Keratinocyte (primary cell): Measurements from ENCODE around the gene NT5C1A. TPM values are rescaled to one million over a fixed set of nuclear protein-coding genes. Genes with fewer than 3 reads are reported as not detected.

Experiments used
- DNase-seq: peaks from one replicate; pipeline ENCODE4 v3.0.0-alpha.2; 2011; ENCODE audit warnings: low read depth, missing footprints, low spot score
- FAIRE-seq: peaks from 2 replicates; lab custom pipeline; 2011; peaks lifted over from hg19 to GRCh38; lab: Jason Lieb, UNC
- H2AFZ ChIP-seq: 2 replicates; pipeline ENCODE4 v1.6.0; 2012; ENCODE audit warnings: low read length, control low read depth, inconsistent platforms; ENCODE audit not compliant: control insufficient read depth
- H3K27ac ChIP-seq: 2 replicates; pipeline ENCODE4 v1.5.1; 2011; ENCODE audit warnings: low read length; ENCODE audit not compliant: control insufficient read depth, insufficient read depth
- H3K27me3 ChIP-seq: 3 replicates; pipeline ENCODE4 v1.6.0; 2011; ENCODE audit warnings: low read length; ENCODE audit not compliant: control insufficient read depth, insufficient read depth; ENCODE audit errors: extremely low read depth
- H3K36me3 ChIP-seq, 2 experiments: 2 replicates in 1 of 2; 3 replicates in 1 of 2; pipeline ENCODE4 v1.5.1; 2011; ENCODE audit warnings: low read length in 2 of 2, mild to moderate bottlenecking in 1 of 2; ENCODE audit not compliant: control insufficient read depth in 2 of 2, insufficient read depth in 2 of 2; ENCODE audit errors: extremely low read depth in 1 of 2
- H3K4me1 ChIP-seq: 3 replicates; pipeline ENCODE4 v1.5.1; 2011; ENCODE audit warnings: low read length; ENCODE audit not compliant: control insufficient read depth, insufficient read depth; ENCODE audit errors: extremely low read depth
- H3K4me2 ChIP-seq: 3 replicates; pipeline ENCODE4 v1.6.0; 2011; ENCODE audit warnings: low read depth, low read length; ENCODE audit not compliant: control insufficient read depth, insufficient read depth; ENCODE audit errors: extremely low read depth
- H3K4me3 ChIP-seq, 3 experiments: fragments of 200-600 bp in 1 of 3; sonication (generic) in 1 of 3; 2 replicates in 2 of 3; 3 replicates in 1 of 3; pipeline ENCODE4 v1.5.1; 2011 to 2016; ENCODE audit warnings: low read length in 3 of 3, mild to moderate bottlenecking in 3 of 3, control low read depth in 2 of 3, inconsistent platforms in 1 of 3, low read depth in 1 of 3, mixed read lengths in 1 of 3, mixed run types in 1 of 3, moderate library complexity in 1 of 3; ENCODE audit not compliant: control insufficient read depth in 2 of 3, insufficient read depth in 2 of 3; ENCODE audit errors: extremely low read depth in 1 of 3
- H3K79me2 ChIP-seq: 2 replicates; pipeline ENCODE4 v1.6.0; 2012; ENCODE audit warnings: low read length; ENCODE audit not compliant: control insufficient read depth, insufficient read depth
- H3K9ac ChIP-seq: 3 replicates; pipeline ENCODE4 v1.6.0; 2011; ENCODE audit warnings: low read length; ENCODE audit not compliant: control insufficient read depth, insufficient read depth; ENCODE audit errors: extremely low read depth
- H3K9me1 ChIP-seq: 3 replicates; pipeline ENCODE4 v1.6.0; 2011; ENCODE audit warnings: low read length; ENCODE audit not compliant: control insufficient read depth, insufficient read depth; ENCODE audit errors: extremely low read depth
- H3K9me3 ChIP-seq: 2 replicates; pipeline ENCODE4 v1.5.1; 2012; ENCODE audit warnings: low read depth, low read length; ENCODE audit not compliant: control insufficient read depth
- H4K20me1 ChIP-seq: 3 replicates; pipeline ENCODE4 v1.6.0; 2011; ENCODE audit warnings: low read length; ENCODE audit not compliant: control insufficient read depth, insufficient read depth; ENCODE audit errors: extremely low read depth
- CTCF ChIP-seq, 3 experiments: IDR thresholded peaks in 1 of 3; conservative IDR thresholded peaks in 1 of 3; optimal IDR thresholded peaks in 1 of 3; 2 replicates in 2 of 3; 3 replicates in 1 of 3; pipeline versions ENCODE3 to v1.5.1; 2011; ENCODE audit warnings: low read length in 3 of 3, mild to moderate bottlenecking in 3 of 3, moderate library complexity in 2 of 3, control low read depth in 1 of 3, inconsistent platforms in 1 of 3; ENCODE audit not compliant: insufficient read depth in 2 of 3; ENCODE audit errors: extremely low read depth in 1 of 3
- EZH2 ChIP-seq: IDR thresholded peaks from one replicate; pipeline ENCODE4 v1.6.1; 2012; ENCODE audit warnings: inconsistent platforms, mild to moderate bottlenecking, low read length, moderate library complexity
- dilution Hi-C: fragments of 300-500 bp; cut with MboI; formaldehyde crosslinking; loops from one replicate; pipeline ENCODE4 v1.7.0; 2020; ENCODE audit warnings: low sequenced_read_pairs; ENCODE audit not compliant: extremely low pct_ligation_motif_present
- polyA plus RNA-seq, 5 experiments: library from polyadenylated mRNA; depleted of rRNA in 3 of 5; stranded (reverse) in 3 of 5; stranded (forward) in 1 of 5; unstranded in 1 of 5; fragments of >200 nt; gene quantifications; 1 replicate in 1 of 5; 2 replicates in 3 of 5; 3 replicates in 1 of 5; pipeline versions ENCODE4 v1.2.1 to v1.2.3, GENCODE V29; 2011 to 2012; ENCODE audit warnings: missing spikeins in 2 of 5, low read depth in 1 of 5, low replicate concordance in 1 of 5

NT5C1A gene
- polyA plus RNA-seq, 1 donor (not counting 4 experiments of a cell fraction or from before 2014, with no cell fraction given): not detected

DNA sequence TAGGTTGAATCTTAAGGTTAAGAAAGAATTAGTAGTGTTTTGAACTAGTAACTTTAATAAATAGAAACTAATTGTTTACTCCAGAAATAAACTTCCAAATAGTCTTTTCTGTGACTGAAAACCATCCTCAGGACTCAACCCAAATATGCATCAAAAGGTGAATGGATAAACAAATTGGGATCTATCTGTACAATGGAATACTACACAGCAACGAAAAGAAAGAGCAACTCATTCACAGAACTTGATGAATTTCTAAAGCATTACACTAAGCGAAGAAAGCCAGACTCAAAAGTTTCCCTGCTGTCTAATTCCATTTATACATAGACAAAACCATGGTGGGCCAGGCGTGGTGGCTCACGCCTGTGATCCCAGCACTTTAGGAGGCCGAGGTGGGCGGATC lies 57.4 kb downstream of the NT5C1A start:
- H3K9me1 ChIP-seq: no peaks in the 10 kb centered on the region
- dilution Hi-C loops: no loop called here
- H3K4me1 ChIP-seq: no peaks in the 10 kb centered on the region
- H3K4me3 ChIP-seq: no peak overlapping the region
- H3K36me3 ChIP-seq: no peaks in the 10 kb centered on the region
- TF ChIP-seq EZH2: no peak
- no peak for TF ChIP-seq CTCF (optimal IDR thresholded peaks at IDR 0.05 in 1 of 3, IDR thresholded peaks at IDR 0.05 in 1 of 3, conservative IDR thresholded peaks at IDR 0.05 in 1 of 3; ENCODE audit: extremely low read depth in 1 of 3, insufficient read depth in 2 of 3, low read length in 3 of 3)
- no peak overlapping the region for H3K27ac ChIP-seq
- H4K20me1 ChIP-seq: no peaks in the 10 kb centered on the region
- FAIRE-seq (no peak), DNase-seq (no peak)
- H3K27me3 ChIP-seq: no peaks in the 10 kb centered on the region
- no peaks in the 10 kb centered on the region for H3K79me2 ChIP-seq
- no peak overlapping the region for H2AFZ ChIP-seq
- H3K4me2 ChIP-seq: no peak overlapping the region
- no peak overlapping the region for H3K9ac ChIP-seq
- no peaks in the 10 kb centered on the region for H3K9me3 ChIP-seq

- no peaks in the 10 kb centered on the region for H3K27me3 ChIP-seq
- no peaks in the 10 kb centered on the region for H3K79me2 ChIP-seq
- FAIRE-seq (no peak), DNase-seq (no peak)
- no peaks in the 10 kb centered on the region for H3K9me1 ChIP-seq
- H3K4me3 ChIP-seq: no peak overlapping the region
- H3K36me3 ChIP-seq: no peaks in the 10 kb centered on the region
- H2AFZ ChIP-seq: no peak overlapping the region
- H3K9me3 ChIP-seq: no peaks in the 10 kb centered on the region
- no peak overlapping the region for H3K4me2 ChIP-seq
- H4K20me1 ChIP-seq: no peaks in the 10 kb centered on the region
- no peaks in the 10 kb centered on the region for H3K4me1 ChIP-seq
- no peak overlapping the region for H3K9ac ChIP-seq
- dilution Hi-C loops: no loop called here
- H3K27ac ChIP-seq: no peak overlapping the region
- TF ChIP-seq CTCF (optimal IDR thresholded peaks at IDR 0.05 in 1 of 3, IDR thresholded peaks at IDR 0.05 in 1 of 3, conservative IDR thresholded peaks at IDR 0.05 in 1 of 3; ENCODE audit: extremely low read depth in 1 of 3, insufficient read depth in 2 of 3, low read length in 3 of 3) (no peak), EZH2 (no peak)
These were observed 58.7 kb downstream of the NT5C1A start for GRCh38 chr1:39613250-39613649.
